WTC11 (cell line): ENCODE results near the gene KLRF2.

Experiments used
- CBFB ChIP-seq: sonication (generic); formaldehyde crosslinking; IDR thresholded peaks from 2 replicates; pipeline ENCODE4 v1.8.1; 2022; ENCODE audit warnings: mild to moderate bottlenecking, low read depth, missing genetic modification reagents
- CREB1 ChIP-seq: sonication (generic); formaldehyde crosslinking; IDR thresholded peaks from 2 replicates; pipeline ENCODE4 v1.8.0; 2023; ENCODE audit warnings: mild to moderate bottlenecking, missing genetic modification reagents
- NR2C2 ChIP-seq: sonication (generic); formaldehyde crosslinking; IDR thresholded peaks from 2 replicates; pipeline ENCODE4 v1.8.0; 2022; ENCODE audit warnings: mild to moderate bottlenecking, missing genetic modification reagents
- NR3C1 ChIP-seq: sonication (generic); formaldehyde crosslinking; conservative IDR thresholded peaks from 2 replicates; pipeline ENCODE4 v1.8.1; 2023; ENCODE audit warnings: low read depth, mild to moderate bottlenecking, missing genetic modification reagents
- SOX15 ChIP-seq: fragments of 250-450 bp; sonication (Bioruptor Pico); IDR thresholded peaks from 2 replicates; pipeline ENCODE4 v1.9.0; 2021; ENCODE audit warnings: mild to moderate bottlenecking
- SP1 ChIP-seq: sonication (generic); formaldehyde crosslinking; conservative IDR thresholded peaks from 2 replicates; pipeline ENCODE4 v1.8.1; 2022; ENCODE audit warnings: missing genetic modification reagents
- ZNF263 ChIP-seq: sonication (generic); formaldehyde crosslinking; IDR thresholded peaks from 2 replicates; pipeline ENCODE4 v1.8.1; 2022; ENCODE audit warnings: low read depth, mild to moderate bottlenecking, moderate library complexity, missing genetic modification reagents
- ZNF416 ChIP-seq: fragments of 250-450 bp; sonication (Bioruptor Pico); IDR thresholded peaks from 2 replicates; pipeline ENCODE4 v1.9.0; 2021; ENCODE audit warnings: mild to moderate bottlenecking, inconsistent platforms
- TF ChIP-seq, protein P1 (sequence below): fragments of 200-600 bp; IDR thresholded peaks from 2 replicates; pipeline ENCODE4 v1.8.0; 2022; ENCODE audit warnings: antibody characterized with exemption
- TF ChIP-seq, protein P2 (sequence below): sonication (generic); formaldehyde crosslinking; IDR thresholded peaks from 2 replicates; pipeline ENCODE4 v1.8.0; 2022; ENCODE audit warnings: mild to moderate bottlenecking, missing genetic modification reagents
- TF ChIP-seq, protein P3 (sequence below): sonication (generic); formaldehyde crosslinking; IDR thresholded peaks from 2 replicates; pipeline ENCODE4 v1.8.1; 2023; ENCODE audit warnings: mild to moderate bottlenecking, missing genetic modification reagents
- TF ChIP-seq, protein P4 (sequence below): sonication (generic); formaldehyde crosslinking; IDR thresholded peaks from 2 replicates; pipeline ENCODE4 v1.8.1; 2022; ENCODE audit warnings: mild to moderate bottlenecking, moderate library complexity, missing genetic modification reagents
- TF ChIP-seq, protein P5 (sequence below): sonication (generic); formaldehyde crosslinking; IDR thresholded peaks from 2 replicates; pipeline ENCODE4 v1.8.0; 2022; ENCODE audit warnings: mild to moderate bottlenecking, missing genetic modification reagents
- TF ChIP-seq, protein P6 (sequence below): fragments of 250-450 bp; sonication (Bioruptor Pico); IDR thresholded peaks from 2 replicates; pipeline ENCODE4 v1.8.0; 2021; ENCODE audit warnings: mild to moderate bottlenecking

DNA sequence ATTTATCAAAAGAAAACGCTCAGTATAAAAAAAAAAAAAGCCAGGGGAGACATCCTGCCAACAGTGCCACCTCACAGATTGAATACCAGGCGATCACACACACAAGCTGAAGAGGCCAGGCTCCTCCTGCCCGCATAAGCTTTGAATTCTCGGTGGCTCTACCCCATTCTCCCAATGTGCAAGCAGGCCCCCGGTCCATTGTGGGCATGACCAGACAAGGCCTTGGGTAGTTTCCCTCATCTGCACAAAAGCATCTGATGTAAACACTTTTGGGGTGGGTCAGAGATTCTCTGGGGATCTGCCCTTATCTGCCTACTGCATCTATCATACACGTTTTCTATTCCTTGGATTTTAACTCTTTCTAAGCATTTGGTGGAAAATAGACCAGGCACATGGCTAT lies 16.2 kb downstream of the KLRF2 start:
- TF ChIP-seq, protein P1, sequence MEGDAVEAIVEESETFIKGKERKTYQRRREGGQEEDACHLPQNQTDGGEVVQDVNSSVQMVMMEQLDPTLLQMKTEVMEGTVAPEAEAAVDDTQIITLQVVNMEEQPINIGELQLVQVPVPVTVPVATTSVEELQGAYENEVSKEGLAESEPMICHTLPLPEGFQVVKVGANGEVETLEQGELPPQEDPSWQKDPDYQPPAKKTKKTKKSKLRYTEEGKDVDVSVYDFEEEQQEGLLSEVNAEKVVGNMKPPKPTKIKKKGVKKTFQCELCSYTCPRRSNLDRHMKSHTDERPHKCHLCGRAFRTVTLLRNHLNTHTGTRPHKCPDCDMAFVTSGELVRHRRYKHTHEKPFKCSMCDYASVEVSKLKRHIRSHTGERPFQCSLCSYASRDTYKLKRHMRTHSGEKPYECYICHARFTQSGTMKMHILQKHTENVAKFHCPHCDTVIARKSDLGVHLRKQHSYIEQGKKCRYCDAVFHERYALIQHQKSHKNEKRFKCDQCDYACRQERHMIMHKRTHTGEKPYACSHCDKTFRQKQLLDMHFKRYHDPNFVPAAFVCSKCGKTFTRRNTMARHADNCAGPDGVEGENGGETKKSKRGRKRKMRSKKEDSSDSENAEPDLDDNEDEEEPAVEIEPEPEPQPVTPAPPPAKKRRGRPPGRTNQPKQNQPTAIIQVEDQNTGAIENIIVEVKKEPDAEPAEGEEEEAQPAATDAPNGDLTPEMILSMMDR, result no peak
- TF ChIP-seq, protein P2, sequence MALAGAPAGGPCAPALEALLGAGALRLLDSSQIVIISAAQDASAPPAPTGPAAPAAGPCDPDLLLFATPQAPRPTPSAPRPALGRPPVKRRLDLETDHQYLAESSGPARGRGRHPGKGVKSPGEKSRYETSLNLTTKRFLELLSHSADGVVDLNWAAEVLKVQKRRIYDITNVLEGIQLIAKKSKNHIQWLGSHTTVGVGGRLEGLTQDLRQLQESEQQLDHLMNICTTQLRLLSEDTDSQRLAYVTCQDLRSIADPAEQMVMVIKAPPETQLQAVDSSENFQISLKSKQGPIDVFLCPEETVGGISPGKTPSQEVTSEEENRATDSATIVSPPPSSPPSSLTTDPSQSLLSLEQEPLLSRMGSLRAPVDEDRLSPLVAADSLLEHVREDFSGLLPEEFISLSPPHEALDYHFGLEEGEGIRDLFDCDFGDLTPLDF (CRISPR knock-in tag), result no peak
- TF ChIP-seq ZNF263 (CRISPR knock-in tag) (no peak), CBFB (no peak), CREB1 (no peak), ZNF416 (CRISPR knock-in tag) (no peak), NR2C2 (CRISPR knock-in tag) (no peak), NR3C1 (no peak), SP1 (CRISPR knock-in tag) (no peak), SOX15 (CRISPR knock-in tag) (no peak)
- TF ChIP-seq, protein P3, sequence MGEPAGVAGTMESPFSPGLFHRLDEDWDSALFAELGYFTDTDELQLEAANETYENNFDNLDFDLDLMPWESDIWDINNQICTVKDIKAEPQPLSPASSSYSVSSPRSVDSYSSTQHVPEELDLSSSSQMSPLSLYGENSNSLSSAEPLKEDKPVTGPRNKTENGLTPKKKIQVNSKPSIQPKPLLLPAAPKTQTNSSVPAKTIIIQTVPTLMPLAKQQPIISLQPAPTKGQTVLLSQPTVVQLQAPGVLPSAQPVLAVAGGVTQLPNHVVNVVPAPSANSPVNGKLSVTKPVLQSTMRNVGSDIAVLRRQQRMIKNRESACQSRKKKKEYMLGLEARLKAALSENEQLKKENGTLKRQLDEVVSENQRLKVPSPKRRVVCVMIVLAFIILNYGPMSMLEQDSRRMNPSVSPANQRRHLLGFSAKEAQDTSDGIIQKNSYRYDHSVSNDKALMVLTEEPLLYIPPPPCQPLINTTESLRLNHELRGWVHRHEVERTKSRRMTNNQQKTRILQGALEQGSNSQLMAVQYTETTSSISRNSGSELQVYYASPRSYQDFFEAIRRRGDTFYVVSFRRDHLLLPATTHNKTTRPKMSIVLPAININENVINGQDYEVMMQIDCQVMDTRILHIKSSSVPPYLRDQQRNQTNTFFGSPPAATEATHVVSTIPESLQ (CRISPR knock-in tag), result no peak
- TF ChIP-seq, protein P4, sequence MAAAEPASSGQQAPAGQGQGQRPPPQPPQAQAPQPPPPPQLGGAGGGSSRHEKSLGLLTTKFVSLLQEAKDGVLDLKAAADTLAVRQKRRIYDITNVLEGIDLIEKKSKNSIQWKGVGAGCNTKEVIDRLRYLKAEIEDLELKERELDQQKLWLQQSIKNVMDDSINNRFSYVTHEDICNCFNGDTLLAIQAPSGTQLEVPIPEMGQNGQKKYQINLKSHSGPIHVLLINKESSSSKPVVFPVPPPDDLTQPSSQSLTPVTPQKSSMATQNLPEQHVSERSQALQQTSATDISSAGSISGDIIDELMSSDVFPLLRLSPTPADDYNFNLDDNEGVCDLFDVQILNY (CRISPR knock-in tag), result no peak
- TF ChIP-seq, protein P5, sequence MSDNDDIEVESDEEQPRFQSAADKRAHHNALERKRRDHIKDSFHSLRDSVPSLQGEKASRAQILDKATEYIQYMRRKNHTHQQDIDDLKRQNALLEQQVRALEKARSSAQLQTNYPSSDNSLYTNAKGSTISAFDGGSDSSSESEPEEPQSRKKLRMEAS (CRISPR knock-in tag), result no peak
- TF ChIP-seq, protein P6, sequence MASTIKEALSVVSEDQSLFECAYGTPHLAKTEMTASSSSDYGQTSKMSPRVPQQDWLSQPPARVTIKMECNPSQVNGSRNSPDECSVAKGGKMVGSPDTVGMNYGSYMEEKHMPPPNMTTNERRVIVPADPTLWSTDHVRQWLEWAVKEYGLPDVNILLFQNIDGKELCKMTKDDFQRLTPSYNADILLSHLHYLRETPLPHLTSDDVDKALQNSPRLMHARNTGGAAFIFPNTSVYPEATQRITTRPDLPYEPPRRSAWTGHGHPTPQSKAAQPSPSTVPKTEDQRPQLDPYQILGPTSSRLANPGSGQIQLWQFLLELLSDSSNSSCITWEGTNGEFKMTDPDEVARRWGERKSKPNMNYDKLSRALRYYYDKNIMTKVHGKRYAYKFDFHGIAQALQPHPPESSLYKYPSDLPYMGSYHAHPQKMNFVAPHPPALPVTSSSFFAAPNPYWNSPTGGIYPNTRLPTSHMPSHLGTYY (CRISPR knock-in tag), result no peak
